ENCODE data around the gene ZNF3. TPM values are rescaled to one million over a fixed set of nuclear protein-coding genes. Genes with fewer than 3 reads are reported as not detected.
A peak's percentile ranks its signal among the peaks of the same experiment; 100 is the strongest.

Gene ZNF3
- total RNA-seq, 1 donor from 2014 or later = 24.6 TPM

DNA sequence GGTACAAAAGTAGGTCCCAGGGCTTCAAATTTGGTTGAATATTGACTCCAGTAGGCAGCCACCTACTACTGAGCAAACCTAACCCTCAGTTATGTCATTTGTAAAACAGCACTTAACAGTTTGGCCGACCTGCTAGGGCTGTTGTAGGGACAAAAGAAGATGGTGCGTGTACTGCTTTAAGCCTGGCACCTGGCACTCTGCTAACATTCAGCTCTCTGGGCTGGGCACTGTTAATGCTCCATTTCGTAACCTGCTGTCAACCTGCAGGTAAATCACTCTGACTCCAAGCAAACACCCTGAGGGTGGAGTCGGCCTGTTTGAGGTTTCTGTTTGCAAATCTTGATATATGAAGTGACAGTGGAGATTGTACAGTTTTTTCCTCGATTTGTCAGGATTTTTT lies 58.9 kb downstream of the ZNF3 start:
- no peaks in the 10 kb centered on the region for H3K27me3 Mint-ChIP-seq (ENCODE audit: insufficient read depth)
- no peak overlapping the region for H3K27ac Mint-ChIP-seq
- peaks cover 43% of the 10 kb centered on the region for H3K36me3 Mint-ChIP-seq (ENCODE audit: low read depth)
- H3K4me1 Mint-ChIP-seq (ENCODE audit: low read depth) = peaks cover 60% of the 10 kb centered on the region
- no peaks in the 10 kb centered on the region for H3K9me3 Mint-ChIP-seq
- no peak overlapping the region for H3K4me3 Mint-ChIP-seq
- intact Hi-C loops (cut with micrococcal nuclease) = loop anchor here (10.0 kb wide), 1 partner anchor 402 kb away; the partner anchor contains the start of genes MEPCE and ZCWPW1
- no peak for DNase-seq (ENCODE audit: low spot score)

GRCh38 chr7:100021297-100021696 lies 60.2 kb downstream of the ZNF3 start:
- peak overlapping the region; percentile 52 for H3K27ac Mint-ChIP-seq
- H3K27me3 Mint-ChIP-seq (ENCODE audit: insufficient read depth) = no peaks in the 10 kb centered on the region
- no peak overlapping the region for H3K4me3 Mint-ChIP-seq
- peaks cover 43% of the 10 kb centered on the region for H3K36me3 Mint-ChIP-seq (ENCODE audit: low read depth)
- H3K4me1 Mint-ChIP-seq (ENCODE audit: low read depth) = peaks cover 71% of the 10 kb centered on the region
- intact Hi-C loops (cut with micrococcal nuclease) = loop anchor here (10.0 kb wide), 1 partner anchor 404 kb away; the partner anchor contains the start of genes MEPCE and ZCWPW1
- DNase-seq (ENCODE audit: low spot score) = no peak
- H3K9me3 Mint-ChIP-seq = no peaks in the 10 kb centered on the region

Other genes starting within 250 kb of the ZNF3 start
- gene OR2AE1, start 204.7 kb downstream of the ZNF3 start, total RNA-seq = 0.20 and 0.31 TPM in 2 replicates
- 22.1 and 24.1 TPM in 2 replicates for gene TRIM4, start 162.2 kb downstream of the ZNF3 start, total RNA-seq
- gene GJC3, start 152.1 kb downstream of the ZNF3 start, total RNA-seq = 0.18 and 0.24 TPM in 2 replicates
- not detected in 2 replicates for gene AZGP1, start 105.7 kb downstream of the ZNF3 start, total RNA-seq
- gene ZKSCAN1, start 66.1 kb downstream of the ZNF3 start, total RNA-seq = 62.5 and 63.1 TPM in 2 replicates
- gene ZSCAN21, start 31.9 kb downstream of the ZNF3 start, total RNA-seq = 6.8 and 9.8 TPM in 2 replicates
- gene COPS6, start 7.2 kb upstream of the ZNF3 start, total RNA-seq = 101 and 115 TPM in 2 replicates
- 447 and 452 TPM in 2 replicates for gene MCM7, start 19.7 kb upstream of the ZNF3 start, total RNA-seq
- gene AP4M1, start 19.9 kb upstream of the ZNF3 start, total RNA-seq = 12.3 and 15.9 TPM in 2 replicates
- 72.9 and 79.2 TPM in 2 replicates for gene TAF6, start 37.6 kb upstream of the ZNF3 start, total RNA-seq
- gene CNPY4, start 37.9 kb upstream of the ZNF3 start, total RNA-seq = 19.6 and 21.7 TPM in 2 replicates
- 4.1 and 5.5 TPM in 2 replicates for gene MBLAC1, start 45.2 kb upstream of the ZNF3 start, total RNA-seq
- gene LAMTOR4, start 67.2 kb upstream of the ZNF3 start, total RNA-seq = 119 and 133 TPM in 2 replicates
- 43.9 and 44.3 TPM in 2 replicates for gene TRAPPC14, start 77.0 kb upstream of the ZNF3 start, total RNA-seq
- gene GAL3ST4, start 86.9 kb upstream of the ZNF3 start, total RNA-seq = 1.3 and 1.5 TPM in 2 replicates
- 3.9 and 4.8 TPM in 2 replicates for gene GPC2, start 95.7 kb upstream of the ZNF3 start, total RNA-seq
- 25.0 and 30.6 TPM in 2 replicates for gene STAG3, start 96.2 kb upstream of the ZNF3 start, total RNA-seq
- gene PVRIG, start 138.2 kb upstream of the ZNF3 start, total RNA-seq = 30.5 and 31.2 TPM in 2 replicates
- not detected in 2 replicates for gene SPDYE3, start 226.0 kb upstream of the ZNF3 start, total RNA-seq

All from activated T-helper 1 cell treated with anti-CD3 and anti-CD28 coated beads, Interleukin-12 subunit alpha, Interleukin-12 subunit beta, Interleukin-2, Interleukin-4 antibody, amounts not matched to agents 30 ng/mL and 10 ng/mL and 1 ng/mL, durations not matched to agents 14 hours and 24 hours and 36 hours (primary cell).